Progenitor cell of endocrine pancreas (in vitro differentiated cells): Measurements from ENCODE around the gene LRRC75A. TPM values are rescaled to one million over a fixed set of nuclear protein-coding genes. Genes with fewer than 3 reads are reported as not detected.
"Not testable (repeated sequence)": the region's sequence is repeated elsewhere in the genome, so short reads cannot be mapped to it uniquely, and the experiment has no call there.

ENCODE experiments used
- DNase-seq: peaks from one replicate; pipeline ENCODE4 v3.0.0; 2021; ENCODE audit warnings: low spot score; ENCODE audit not compliant: unreplicated experiment
- H3K27ac Mint-ChIP-seq: 2 replicates; pipeline ENCODE4 v1.8.0; 2021; ENCODE audit warnings: mild to moderate bottlenecking, moderate library complexity, mixed read lengths
- H3K27me3 Mint-ChIP-seq: 2 replicates; pipeline ENCODE4 v1.8.0; 2021; ENCODE audit warnings: mixed read lengths
- H3K36me3 Mint-ChIP-seq: 2 replicates; pipeline ENCODE4 v1.8.0; 2022; ENCODE audit warnings: mixed read lengths; ENCODE audit not compliant: insufficient read depth
- H3K4me1 Mint-ChIP-seq: 2 replicates; pipeline ENCODE4 v1.8.0; 2021; ENCODE audit warnings: low read depth, mixed read lengths
- H3K4me3 Mint-ChIP-seq: 2 replicates; pipeline ENCODE4 v1.8.0; 2021; ENCODE audit warnings: low read depth, mild to moderate bottlenecking, moderate library complexity, mixed read lengths
- H3K9me3 Mint-ChIP-seq: 2 replicates; pipeline ENCODE4 v1.8.0; 2021; ENCODE audit warnings: low read depth, mixed read lengths
- CTCF ChIP-seq: fragments of 200-600 bp; sonication (generic); IDR thresholded peaks from one replicate; pipeline ENCODE4 v1.5.0; 2021; ENCODE audit warnings: antibody characterized with exemption, mild to moderate bottlenecking; ENCODE audit not compliant: unreplicated experiment
- total RNA-seq: library from RNA; stranded (reverse); gene quantifications from 2 replicates; pipeline ENCODE4 v1.2.1, GENCODE V29; 2021

Gene LRRC75A
- total RNA-seq, 1 donor from 2014 or later: 9.7 TPM

DNA sequence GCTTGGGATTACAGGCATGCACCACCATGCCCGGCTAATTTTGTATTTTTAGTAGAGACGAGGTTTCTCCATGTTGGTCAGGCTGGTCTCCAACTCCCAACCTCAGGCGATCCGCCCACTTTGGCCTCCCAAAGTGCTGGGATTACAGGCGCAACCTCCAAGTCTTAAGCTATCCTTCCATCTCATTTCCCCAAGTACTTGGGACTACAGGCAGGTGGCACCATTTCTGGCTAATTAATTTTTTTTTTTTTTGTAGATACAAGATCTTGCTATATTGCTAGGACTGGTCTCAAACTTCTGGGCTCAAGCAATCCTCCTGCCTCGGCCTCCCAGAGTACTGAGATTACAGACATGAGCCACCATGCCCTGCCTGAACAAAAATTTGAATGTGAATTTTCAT lies 33.6 kb upstream of the LRRC75A start:
- H3K27me3 Mint-ChIP-seq: peaks cover 22% of the 10 kb centered on the region
- H3K9me3 Mint-ChIP-seq, H3K27ac Mint-ChIP-seq, H3K36me3 Mint-ChIP-seq, DNase-seq, H3K4me1 Mint-ChIP-seq, H3K4me3 Mint-ChIP-seq: not testable (repeated sequence)
- TF ChIP-seq CTCF: peak; percentile 20

GRCh38 chr17:16521070-16521727 lies 29.2 kb upstream of the LRRC75A start:
- H3K9me3 Mint-ChIP-seq: no peaks in the 10 kb centered on the region
- H3K27ac Mint-ChIP-seq: no peak overlapping the region
- H3K4me1 Mint-ChIP-seq: peaks cover 5% of the 10 kb centered on the region
- DNase-seq: peak; percentile 52
- H3K27me3 Mint-ChIP-seq: peaks cover 14% of the 10 kb centered on the region
- H3K4me3 Mint-ChIP-seq: no peak overlapping the region
- H3K36me3 Mint-ChIP-seq: no peaks in the 10 kb centered on the region
- peak; percentile 91 for TF ChIP-seq CTCF

DNA sequence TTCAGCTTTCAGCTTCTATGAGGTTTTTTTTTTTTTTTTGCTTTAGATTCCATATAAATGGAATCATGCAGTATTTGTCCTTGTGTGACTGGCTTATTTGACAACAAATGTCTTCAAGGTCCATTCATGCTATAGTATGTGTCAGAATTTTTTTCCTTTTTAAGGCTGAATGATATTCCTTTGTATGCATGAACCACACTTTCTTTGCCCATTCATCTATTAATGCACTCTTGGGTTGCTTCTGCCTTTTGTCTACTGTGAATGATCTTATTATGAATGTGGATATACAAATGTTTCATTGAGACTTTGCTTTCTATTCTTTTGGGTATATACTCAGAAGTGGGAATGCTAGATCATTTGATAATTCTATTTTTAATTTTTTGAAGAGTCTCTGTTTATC lies 27.0 kb upstream of the LRRC75A start:
- peaks cover 5% of the 10 kb centered on the region for H3K4me1 Mint-ChIP-seq
- H3K4me3 Mint-ChIP-seq: no peak overlapping the region
- TF ChIP-seq CTCF: no peak
- no peak for DNase-seq
- H3K27me3 Mint-ChIP-seq: peaks cover 28% of the 10 kb centered on the region
- no peaks in the 10 kb centered on the region for H3K36me3 Mint-ChIP-seq
- H3K27ac Mint-ChIP-seq: no peak overlapping the region
- no peaks in the 10 kb centered on the region for H3K9me3 Mint-ChIP-seq

- no peak overlapping the region for H3K4me3 Mint-ChIP-seq
- DNase-seq: no peak
- no peaks in the 10 kb centered on the region for H3K36me3 Mint-ChIP-seq
- no peak for TF ChIP-seq CTCF
- no peaks in the 10 kb centered on the region for H3K9me3 Mint-ChIP-seq
- peaks cover 34% of the 10 kb centered on the region for H3K27me3 Mint-ChIP-seq
- peaks cover 5% of the 10 kb centered on the region for H3K4me1 Mint-ChIP-seq
- no peak overlapping the region for H3K27ac Mint-ChIP-seq
Observed at GRCh38 chr17:16517477-16517876, 25.5 kb upstream of the LRRC75A start.

- Mint-ChIP-seq H3K27ac (no peak overlapping the region), H3K36me3 (no peaks in the 10 kb centered on the region), H3K4me1 (peaks cover 5% of the 10 kb centered on the region), H3K9me3 (no peaks in the 10 kb centered on the region), H3K4me3 (no peak overlapping the region), H3K27me3 (peaks cover 34% of the 10 kb centered on the region)
- TF ChIP-seq CTCF: no peak
- DNase-seq: no peak
Observed at GRCh38 chr17:16516594-16517051, 24.6 kb upstream of the LRRC75A start.
